GM21825 (cell line): Measurements from ENCODE around the gene GNB5.

Experiments used
- ATAC-seq: cut with Tn5 transposase; IDR thresholded peaks from one replicate; pipeline ENCODE4 v1.9.1; 2021; ENCODE audit warnings: mild to moderate bottlenecking, moderate library complexity; ENCODE audit not compliant: unreplicated experiment

GNB5 gene

DNA sequence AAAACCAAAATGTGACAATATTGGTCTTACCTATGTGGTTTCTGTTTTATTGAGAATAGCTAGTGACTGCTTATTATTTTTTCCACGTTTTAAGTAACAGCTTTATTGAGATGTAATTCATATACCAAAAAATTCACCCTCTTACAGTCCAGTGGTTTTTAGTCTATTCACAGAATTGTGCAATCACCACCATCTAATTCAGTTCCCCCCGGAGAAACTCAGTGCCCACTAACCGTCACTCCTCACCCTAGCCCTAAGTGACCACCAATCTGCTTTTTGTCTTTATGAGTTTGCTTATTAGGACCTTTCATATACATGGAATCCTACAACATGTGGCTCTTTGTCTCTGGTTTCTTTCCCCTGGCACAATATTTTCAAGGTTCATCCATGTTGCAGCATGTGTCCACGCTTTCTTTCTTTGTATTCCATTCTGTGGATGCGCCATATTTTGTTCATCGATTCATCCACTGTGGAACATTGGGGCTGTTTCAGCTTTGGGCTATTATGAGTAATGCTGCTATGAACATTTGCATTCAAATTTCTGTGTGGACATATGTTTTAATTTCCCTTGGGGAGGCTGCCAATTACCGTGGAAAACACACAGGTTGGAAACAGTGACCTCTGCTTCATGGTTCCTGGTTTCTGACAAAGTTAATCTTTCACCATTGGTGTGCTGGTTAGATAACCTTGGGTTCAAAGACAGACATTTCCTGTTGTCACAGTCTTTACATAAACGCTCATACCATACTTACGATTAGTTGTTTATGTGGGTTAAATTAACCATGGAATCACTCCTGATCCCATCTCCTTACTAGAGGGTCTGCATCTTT is 75.4 kb downstream of the GNB5 start:
- ATAC-seq: no peak

DNA sequence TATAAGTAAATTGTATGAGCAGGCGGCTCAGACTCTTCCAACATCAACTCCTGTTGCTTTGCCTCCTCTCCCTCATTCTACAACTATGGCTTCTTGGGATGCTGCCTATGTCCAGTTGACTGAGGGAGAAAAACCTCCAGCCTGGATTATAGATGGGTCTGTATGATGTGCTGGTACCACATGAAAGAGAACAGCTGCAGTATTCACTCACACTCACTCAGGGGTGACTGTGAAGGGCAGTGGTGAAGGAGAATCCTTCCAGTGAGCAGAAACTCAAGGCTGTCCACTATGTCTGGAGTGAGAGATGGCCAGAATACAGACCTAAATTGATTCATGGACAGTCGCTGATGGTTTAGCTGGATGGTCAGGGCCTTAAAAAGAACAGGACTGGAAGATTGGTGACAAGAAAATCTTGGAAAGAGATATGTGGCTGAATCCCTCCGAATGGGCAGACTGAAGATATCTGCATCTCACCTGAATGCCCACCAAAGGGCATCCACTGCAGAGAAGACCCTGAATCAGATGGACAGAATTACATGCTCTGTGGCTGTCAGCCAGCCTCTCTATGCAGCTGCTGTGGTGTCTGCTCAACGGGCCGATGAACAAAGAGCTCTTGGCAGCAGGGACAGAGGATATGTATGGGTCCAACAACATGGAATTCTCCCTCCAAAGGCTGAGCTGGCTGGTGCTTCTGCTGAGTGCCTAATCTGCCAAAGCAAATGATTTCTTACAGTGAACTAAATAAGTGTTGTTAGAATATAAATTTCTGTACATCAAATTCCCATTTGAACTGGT is 76.7 kb downstream of the GNB5 start:
- ATAC-seq: no peak

DNA sequence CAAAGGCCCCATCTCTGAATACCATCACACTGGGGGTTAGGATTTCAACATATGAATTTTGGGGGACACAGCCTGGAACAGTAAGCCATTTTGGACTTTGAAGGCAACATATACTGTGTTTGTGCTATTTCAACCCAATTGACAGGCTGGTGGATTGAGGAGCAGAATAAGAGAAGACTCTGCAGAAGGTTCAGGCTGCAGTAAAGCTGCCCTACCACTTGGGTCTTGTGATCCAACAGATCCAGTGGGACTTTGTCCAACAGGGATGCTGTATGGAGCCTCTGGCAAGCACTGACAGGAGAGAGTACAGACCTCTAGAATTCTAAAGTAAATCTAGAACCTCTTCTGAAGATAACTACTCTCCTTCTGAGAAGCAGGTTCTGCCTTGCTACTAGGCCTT is 77.5 kb downstream of the GNB5 start:
- ATAC-seq: no peak

DNA sequence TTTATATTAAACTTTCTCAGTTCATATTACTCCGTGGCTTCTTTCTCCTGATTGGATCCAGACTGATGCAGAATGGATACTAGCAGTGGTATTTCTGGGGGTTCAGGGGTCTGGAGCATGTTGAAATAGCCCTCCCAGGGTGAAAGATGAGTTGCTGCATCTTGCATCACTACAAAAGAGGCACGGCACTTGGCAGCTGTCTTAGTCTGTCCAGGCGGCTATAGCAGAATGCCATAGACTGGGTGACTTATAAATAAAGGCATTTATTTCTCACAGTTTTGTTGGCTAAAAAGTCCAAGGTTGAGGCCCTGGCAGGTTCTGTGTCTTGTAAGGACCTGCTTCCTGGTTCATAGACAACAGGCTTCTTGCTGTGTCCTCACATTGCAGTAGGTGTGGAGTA is 78.0 kb downstream of the GNB5 start:
- no peak for ATAC-seq

DNA sequence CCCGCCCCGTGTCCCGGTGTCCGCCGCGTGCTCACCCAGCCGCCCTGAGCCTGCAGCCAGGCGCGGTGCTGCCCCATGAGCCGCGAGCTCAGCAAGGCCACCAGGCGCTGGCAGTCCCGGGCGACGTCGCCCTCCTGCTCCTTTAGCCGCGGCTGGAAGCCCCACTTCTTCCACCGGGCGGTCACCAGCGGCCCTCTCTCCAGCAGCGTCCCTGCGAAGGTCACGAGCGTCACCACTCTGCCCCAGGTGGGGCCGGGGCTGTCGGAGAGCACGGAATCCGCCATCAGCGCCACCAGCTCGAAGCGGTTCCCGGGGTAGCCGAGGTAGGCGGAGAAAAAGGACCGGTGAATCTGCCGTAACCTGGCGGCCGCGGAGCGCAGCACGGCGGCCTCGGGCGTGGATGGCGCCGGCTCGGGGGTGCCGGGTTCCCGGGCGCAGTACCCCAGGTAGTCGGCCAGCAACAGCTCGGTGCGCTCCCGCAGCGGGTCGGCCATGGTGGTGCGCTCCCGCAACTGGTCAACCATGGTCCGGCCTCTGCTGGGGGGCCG is 78.9 kb downstream of the GNB5 start:
- ATAC-seq: peak; percentile 26

DNA sequence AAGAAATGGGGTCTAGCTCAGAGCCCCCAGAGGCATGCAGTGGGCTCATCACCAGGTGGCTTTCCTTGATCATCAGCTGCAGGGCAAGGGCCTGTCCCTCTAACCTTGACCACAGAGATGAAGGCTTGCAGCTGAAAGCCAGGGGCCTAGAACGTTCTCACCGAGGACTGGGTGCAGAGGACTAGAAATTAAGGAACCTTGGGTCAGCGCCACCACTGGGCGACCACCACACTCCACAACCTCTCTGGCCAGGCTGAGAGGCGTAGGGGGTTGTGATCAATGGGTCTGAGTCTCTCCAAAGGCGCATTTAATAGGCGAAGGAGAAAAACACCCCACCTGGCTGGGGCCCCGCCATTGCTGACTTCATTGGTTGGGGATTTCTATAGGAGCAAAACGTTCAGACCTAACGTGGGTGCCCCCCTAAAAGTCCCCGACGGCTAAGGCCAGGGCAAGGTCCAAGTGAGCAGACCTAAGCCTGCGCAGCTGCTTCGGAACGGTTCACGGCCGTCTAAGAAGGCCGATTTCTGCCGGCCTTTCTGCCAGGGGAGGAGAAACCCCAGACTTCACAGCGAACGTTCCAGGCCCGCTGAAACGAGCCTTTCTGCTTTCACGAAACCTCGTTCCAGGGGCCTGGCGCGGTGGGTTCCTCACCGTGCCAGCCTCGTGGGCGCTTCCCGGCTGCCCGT is 79.5 kb downstream of the GNB5 start:
- no peak for ATAC-seq

DNA sequence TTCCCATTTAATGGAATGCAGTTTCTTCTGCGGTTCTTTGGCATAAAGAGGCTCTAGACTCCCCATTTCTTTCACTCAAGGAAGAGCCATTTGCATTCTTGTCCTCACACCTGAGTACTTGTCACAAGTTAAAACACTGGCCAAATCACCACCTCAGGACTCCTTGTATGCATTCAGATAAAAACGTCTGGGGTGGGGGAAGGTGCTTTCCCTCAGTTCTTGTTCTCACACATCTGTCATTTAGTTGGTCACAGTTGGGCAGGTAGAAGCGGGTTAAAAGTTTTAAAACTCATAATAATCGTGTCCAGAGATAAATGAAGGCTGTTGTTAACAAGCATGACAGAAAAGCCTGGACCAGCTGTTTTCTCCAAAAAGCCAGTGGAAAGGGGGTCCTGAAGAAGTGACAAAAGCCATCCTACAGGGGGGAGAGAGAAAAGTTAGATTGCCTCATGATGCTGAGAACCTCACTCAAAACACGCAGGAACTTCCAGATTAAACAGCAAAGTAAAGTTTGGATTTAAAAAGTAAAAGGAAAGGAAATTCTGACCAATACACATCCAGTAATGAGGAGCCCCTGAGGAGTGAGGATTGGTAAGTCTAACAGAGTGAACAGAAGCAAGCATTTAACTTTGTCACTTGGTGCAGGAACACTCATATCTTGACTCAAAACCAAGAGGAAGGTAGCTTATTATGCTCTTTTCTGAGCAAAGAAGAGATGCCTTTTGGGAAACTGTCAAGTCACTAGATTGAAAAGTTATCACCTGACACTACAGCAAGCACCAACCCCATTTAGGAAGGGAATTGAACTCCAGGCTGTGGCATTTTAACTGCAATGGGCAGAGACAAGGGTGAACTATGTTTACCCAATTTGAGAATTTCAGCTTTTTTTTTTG is 81.4 kb downstream of the GNB5 start:
- peak; percentile 56 for ATAC-seq

DNA sequence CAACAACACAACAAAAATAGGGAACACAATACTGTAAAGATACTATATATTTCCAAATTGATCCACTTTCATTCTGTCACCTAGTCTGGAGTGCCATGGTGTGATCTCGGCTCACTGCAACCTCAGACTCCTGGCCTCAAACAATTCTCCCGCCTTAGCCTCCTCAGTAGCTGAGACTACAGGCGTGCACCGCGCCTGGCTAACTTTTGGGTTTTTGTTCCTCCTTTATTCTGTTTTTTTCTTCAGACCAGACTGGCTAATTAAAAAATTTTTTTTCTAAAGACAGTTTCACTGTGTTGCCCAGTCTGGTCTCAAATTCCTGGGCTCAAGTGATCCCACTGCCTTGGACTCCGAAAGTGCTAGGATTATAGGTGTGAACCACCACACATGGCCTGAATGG is 84.0 kb downstream of the GNB5 start:
- ATAC-seq: no peak

DNA sequence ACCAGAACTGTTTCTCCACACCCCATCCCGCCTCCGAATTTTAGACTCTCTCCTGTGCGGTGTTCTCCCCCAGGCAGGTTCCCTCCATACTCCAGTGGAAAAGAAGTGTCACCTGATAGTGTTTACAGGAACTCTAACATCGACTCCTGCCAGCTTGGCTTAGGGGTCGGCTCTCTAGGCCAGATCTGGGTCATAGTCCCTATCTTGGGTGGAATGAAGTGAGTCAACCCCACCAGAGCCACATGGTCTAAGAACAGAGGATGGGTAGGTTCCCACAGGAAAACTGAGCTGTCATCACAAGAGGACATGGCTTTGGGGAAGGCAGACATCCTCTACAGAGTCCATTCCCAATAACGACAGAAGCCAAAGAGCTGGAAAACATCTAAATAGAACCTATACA is 84.6 kb downstream of the GNB5 start:
- ATAC-seq: no peak

DNA sequence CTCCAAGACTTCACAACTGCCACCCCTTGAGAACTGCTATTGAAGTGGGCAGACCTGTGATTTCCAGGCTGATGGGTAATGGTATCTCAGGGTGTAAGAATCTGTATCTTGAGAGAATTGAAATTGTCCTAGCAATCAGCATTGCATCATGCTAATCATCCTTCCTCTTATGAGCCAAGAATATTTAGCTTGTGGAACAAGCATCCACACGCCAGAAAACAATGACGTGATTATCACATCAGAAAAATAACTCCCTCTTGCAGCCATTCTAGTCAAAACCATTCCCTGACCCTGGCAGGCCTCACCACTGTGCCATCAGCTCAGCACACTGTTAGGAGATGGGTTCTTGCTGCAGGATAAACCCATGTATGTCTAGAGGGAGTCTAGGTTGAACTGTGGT is 85.3 kb downstream of the GNB5 start:
- ATAC-seq: no peak

DNA sequence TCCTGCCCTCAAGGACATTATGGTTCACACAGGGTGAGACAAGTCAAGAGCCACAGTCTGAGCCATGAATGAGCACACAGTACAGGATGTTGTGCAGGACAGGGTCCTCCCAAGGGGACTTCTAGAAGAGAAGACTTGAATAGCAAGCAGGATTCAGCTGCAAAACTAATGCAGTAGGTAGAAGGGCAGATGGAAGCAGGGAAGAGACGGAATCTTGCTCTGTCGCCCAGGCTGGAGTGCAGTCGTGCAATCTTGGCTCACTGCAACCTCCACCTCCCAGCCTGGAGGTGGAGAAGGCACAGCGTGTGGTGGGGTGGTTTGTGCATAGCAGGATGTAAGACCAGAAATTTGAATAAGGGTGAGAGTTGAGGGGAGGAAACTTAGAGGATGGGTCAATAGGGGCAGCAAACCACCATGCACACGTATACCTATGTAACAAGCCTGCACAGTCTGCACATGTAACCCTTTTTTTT is 86.6 kb downstream of the GNB5 start:
- ATAC-seq: no peak

DNA sequence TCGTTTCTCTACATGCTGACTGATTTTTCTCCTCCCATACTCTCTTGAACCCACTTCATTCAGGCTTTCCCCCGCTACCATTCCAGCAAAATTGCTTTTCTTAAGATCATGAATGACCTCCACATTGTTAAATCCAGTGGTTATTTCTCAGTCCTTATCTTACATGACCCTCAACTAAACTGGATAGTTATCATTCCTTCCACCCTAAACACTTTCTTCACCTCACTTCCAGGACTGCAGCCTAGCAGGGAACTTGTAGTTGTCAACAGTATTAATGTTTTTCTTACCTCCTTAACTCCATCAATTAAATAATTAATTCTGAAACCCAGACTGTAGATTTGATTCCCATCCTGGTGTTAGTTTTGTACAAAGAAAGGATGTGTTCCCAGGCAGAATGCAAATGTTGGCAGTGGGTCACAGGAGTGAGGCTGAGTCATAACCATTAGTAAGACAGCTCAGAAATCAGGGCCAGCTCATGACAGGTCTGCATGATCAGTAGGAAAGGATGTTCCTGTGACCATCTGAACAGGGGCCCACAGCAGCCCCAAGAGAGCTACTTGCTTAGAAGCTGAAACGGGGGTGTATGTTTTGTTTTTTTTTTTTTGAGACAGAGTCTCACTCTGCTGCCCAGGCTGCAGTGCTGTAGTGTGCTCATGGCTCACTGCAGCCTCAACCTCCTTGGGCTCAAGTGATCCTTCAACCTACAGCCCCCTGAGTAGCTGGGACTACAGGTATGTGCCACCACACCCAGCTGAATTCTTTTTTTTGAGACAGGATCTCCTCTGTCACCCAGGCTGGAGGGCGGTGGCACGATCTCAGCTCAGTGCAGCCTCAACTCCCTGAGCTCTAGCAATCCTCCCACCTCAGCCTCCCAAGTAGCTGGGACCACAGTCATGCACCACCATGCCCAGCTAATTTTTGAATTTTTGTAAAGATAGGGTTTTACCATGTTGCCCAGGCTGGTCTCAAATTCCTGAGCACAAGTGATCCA is 87.7 kb downstream of the GNB5 start:
- ATAC-seq: peak; percentile 69

DNA sequence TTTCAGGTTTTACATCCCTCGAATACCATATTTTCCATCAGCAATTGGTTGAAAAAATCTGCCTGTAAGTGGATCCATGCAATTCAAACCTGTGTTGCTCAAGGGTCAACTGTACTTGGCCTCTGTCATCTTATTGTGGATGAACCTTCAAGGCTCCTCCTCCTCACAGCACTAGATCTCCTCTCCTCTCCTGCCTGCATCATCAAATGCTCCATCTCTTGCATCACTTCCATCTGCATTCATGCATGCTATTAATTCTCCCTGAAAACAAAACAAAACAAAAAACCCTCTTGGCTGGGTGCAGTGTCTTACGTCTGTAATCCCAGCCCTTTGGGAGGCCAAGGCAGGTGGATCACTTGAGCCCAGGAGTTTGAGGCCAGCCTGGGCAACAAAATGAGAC is 88.7 kb downstream of the GNB5 start:
- ATAC-seq: no peak

DNA sequence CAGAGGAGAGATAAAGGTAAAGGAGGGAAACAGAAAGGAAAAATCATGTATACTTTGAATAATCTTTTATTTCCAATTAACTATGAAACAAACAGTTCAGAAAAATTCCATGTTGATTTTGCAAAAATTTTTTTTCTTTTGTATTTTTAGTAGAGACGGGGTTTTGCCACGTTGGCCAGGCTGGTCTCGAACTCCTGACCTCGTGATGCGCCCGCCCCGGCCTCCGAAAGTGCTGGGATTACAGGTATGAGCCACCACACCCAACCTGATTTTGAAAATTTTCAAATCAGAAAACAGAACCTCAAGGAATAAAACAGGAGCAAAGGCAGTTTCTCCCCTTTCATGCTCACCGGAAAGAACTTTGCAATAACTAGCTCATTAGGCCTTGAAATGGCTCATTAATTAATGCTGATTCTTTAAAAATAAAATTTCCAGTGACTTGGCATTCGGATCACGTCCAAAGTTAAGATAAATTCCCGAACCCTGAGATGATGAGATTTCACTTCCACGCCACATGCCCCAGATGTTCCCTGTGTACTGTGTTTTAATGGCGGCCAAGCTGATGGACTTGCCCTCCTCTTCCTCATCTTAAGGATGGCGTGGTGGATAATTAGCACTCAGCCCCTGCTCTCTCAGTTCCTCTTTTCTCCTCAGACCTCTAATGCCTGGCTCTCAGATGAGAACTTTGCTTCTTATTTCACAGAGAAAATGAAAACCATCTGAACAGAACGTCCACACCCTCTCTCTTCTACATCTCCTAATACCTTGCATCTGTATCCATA is 89.5 kb downstream of the GNB5 start:
- ATAC-seq: peak; percentile 32

DNA sequence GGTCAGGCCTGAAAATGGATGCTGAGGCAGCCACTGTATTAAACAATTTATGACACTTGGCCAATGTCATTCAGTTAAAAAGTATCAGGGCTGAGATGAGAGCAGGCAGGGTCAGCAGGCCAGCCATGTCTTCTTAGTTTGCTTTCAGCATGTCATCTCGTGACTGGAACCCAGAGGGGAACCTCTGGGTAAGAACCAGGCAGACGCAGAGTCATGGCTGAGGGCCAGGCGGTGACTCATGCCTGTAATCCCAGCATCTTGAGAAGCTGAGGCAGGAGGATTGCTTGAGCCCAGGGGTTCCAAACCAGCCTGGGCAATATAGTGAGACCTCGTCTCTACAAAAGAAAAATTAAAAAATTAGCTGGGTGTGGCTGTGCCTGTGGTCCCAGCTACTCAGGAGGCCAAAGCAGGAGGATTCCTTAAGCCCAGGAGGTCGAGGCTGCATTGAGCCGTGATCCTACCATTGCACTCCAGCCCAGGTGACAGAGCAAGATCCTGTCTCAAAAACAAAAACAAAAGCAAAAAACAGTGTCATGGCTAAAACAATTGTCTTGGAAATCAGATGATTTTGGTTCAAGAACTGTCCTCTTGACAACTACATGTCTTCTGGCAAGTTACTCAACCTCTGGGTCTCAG is 90.3 kb downstream of the GNB5 start:
- ATAC-seq: no peak

DNA sequence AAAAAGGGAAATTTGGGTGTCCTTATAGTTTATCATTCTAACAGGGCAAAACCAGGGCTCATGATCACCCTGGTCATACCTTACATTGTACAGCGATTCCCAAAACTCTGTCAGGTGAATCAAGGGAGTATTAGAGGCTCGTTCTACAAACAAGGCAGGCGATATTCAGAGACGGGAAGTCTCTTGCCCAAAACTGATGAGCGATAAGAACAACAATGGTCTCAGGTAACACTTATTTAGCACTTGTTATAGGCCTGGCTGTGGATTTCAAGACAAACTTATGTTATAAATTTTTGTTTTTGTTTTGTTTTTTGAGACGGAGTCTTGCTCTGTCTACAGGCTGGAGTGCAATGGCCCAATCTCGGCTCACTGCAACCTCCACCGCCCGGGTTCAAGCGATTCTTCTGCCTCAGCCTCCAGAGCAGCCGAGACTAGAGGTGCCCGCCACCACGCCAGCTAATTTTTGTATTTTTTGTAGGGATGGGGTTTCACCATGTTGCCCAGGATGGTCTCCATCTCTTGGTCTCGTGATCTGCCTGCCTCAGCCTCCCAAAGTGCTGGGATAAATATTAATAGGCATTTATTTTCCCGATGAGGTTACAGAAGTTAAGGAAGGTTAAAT is 91.4 kb downstream of the GNB5 start:
- ATAC-seq: no peak

DNA sequence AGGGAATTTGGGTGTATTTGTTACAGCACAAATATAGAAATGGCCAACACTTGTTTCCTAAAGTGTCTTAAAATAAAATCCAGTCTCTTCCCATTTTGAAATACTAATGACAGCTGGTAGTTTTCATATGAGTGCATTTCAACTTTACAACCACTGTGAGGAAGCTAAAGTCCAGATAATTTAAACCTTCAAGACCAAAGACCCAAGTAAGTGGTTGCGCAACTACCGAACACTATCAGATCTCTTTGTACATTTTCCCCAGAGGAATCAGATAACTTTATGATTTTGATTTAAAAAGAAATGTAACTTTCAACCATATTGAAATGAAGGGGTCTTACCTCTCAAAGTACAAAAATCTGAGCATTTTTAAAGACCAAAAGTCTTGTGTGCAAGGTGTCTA is 92.9 kb downstream of the GNB5 start:
- no peak for ATAC-seq
